ENCODE data around the gene TSSK3. TPM values are rescaled to one million over a fixed set of nuclear protein-coding genes. Genes with fewer than 3 reads are reported as not detected.

TSSK3 gene
- total and polyA plus RNA-seq, 2 donors (not counting 1 experiment from before 2014, with no cell fraction given), result 1.8 to 11.6 TPM

DNA sequence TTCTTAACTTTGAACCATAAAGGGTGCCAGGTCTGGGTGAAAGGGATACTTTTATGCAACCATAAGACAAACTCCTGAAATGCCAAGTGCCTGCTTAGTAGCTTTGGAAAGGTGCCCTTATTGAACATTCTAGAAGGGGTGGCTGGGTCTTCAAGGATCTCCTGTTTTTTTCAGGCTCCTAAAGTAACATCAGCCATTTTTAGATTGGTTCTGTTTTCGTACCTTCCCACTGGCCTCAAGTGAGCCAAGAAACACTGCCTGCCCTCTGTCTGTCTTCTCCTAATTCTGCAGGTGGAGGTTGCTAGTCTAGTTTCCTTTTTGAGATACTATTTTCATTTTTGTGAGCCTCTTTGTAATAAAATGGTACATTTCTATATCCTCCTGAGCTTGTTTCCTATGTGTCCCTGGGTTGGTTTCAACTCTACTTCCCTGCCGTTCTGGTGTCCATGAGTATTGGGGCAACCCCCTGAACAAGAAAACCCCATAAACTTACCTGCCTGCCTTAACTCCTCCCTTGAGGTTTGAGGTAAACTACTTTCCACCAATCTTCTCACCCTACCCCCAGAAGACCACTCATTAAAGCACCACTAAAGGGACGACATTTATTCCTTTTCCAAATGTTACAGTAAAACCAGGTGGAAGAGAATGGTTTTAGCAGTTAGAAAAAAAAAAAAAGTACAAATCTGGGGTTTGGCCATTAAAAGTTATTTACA is 28.9 kb upstream of the TSSK3 start:
- TF ChIP-seq, protein P1, sequence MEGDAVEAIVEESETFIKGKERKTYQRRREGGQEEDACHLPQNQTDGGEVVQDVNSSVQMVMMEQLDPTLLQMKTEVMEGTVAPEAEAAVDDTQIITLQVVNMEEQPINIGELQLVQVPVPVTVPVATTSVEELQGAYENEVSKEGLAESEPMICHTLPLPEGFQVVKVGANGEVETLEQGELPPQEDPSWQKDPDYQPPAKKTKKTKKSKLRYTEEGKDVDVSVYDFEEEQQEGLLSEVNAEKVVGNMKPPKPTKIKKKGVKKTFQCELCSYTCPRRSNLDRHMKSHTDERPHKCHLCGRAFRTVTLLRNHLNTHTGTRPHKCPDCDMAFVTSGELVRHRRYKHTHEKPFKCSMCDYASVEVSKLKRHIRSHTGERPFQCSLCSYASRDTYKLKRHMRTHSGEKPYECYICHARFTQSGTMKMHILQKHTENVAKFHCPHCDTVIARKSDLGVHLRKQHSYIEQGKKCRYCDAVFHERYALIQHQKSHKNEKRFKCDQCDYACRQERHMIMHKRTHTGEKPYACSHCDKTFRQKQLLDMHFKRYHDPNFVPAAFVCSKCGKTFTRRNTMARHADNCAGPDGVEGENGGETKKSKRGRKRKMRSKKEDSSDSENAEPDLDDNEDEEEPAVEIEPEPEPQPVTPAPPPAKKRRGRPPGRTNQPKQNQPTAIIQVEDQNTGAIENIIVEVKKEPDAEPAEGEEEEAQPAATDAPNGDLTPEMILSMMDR (IDR thresholded peaks at IDR 0.05), result no peak
- TF ChIP-seq EZH2 (IDR thresholded peaks at IDR 0.05; ENCODE audit: borderline replicate concordance, insufficient read depth, low read depth, low read length, poor library complexity, severe bottlenecking), result no peak
- Mint-ChIP-seq H3K4me1 (peaks cover 46% of the 10 kb centered on the region), H3K27ac (peak overlapping the region; percentile 64), H3K4me3 (peak overlapping the region; percentile 71), H3K9me3 (ENCODE audit: insufficient read depth) (no peaks in the 10 kb centered on the region), H3K27me3 (no peaks in the 10 kb centered on the region)
- no peak overlapping the region for H3K9ac ChIP-seq (ENCODE audit: low read length)
- H3K79me2 ChIP-seq (ENCODE audit: control insufficient read depth, insufficient read depth, low read length), result peaks cover 16% of the 10 kb centered on the region
- no peaks in the 10 kb centered on the region for H3K9me3 ChIP-seq (ENCODE audit: control extremely low read depth in 1 of 3, control insufficient read depth in 2 of 3, insufficient read depth in 1 of 3, low read length in 2 of 3)
- no peak overlapping the region for H3K4me3 ChIP-seq (ENCODE audit: control extremely low read depth in 1 of 5, extremely low read depth in 1 of 5, insufficient read depth in 1 of 5, low read depth in 2 of 5, low read length in 4 of 5)
- ATAC-seq (ENCODE audit: low read depth), result no peak
- DNase-seq, result no peak
- H3K27me3 ChIP-seq (replicated peaks in 1 of 4; ENCODE audit: control extremely low read depth in 1 of 4, control insufficient read depth in 3 of 4, insufficient read depth in 4 of 4, low read length in 3 of 4), result no peaks in the 10 kb centered on the region
- 50% methylated on average over 1 of the region's 3 CpGs for WGBS (ENCODE audit: insufficient coverage)
- CTCF ChIA-PET, result interaction anchor here (0.6 to 6.2 kb wide), 10 partner anchors 9 to 322 kb away, joined by 3 to 71 read pairs (median 6); partner anchors contain the start of gene BSDC1
- peak overlapping the region; percentile 89 for H3K4me2 ChIP-seq (replicated peaks; ENCODE audit: low read depth, low read length, poor library complexity, severe bottlenecking)
- POLR2A ChIA-PET, result interaction anchor here (0.6 to 1.5 kb wide), 4 partner anchors 11 to 133 kb away, joined by 3 to 8 read pairs (median 3); partner anchors contain the start of genes EIF3I and TMEM234
- H3K4me1 ChIP-seq (ENCODE audit: control insufficient read depth in 2 of 2, insufficient read depth in 2 of 2, low read length in 2 of 2), result peaks cover 39 to 41% of the 10 kb centered on the region in 2 donors
- H3K36me3 ChIP-seq (replicated peaks in 1 of 2; ENCODE audit: control extremely low read depth in 1 of 2, control insufficient read depth in 1 of 2, extremely low read depth in 1 of 2, insufficient read depth in 2 of 2, low read length in 1 of 2), result peaks cover 1 to 55% of the 10 kb centered on the region in 2 experiments
- no peak overlapping the region for H2AFZ ChIP-seq (ENCODE audit: insufficient read depth, low read depth, low read length, poor library complexity, severe bottlenecking)
- intact Hi-C loops (cut with micrococcal nuclease), result no loop called here
- peaks cover 45% of the 10 kb centered on the region for H4K20me1 ChIP-seq (ENCODE audit: control insufficient read depth, insufficient read depth, low read length, poor library complexity, severe bottlenecking)
- peak overlapping the region; percentile 3 to 61 for H3K27ac ChIP-seq (ENCODE audit: low read length in 2 of 2)

Measured in B cell (primary cell).